ENCODE data around the gene CCDC185. TPM values are rescaled to one million over a fixed set of nuclear protein-coding genes. Genes with fewer than 3 reads are reported as not detected.

Gene CCDC185
- total RNA-seq, 1 donor from 2014 or later: not detected

DNA sequence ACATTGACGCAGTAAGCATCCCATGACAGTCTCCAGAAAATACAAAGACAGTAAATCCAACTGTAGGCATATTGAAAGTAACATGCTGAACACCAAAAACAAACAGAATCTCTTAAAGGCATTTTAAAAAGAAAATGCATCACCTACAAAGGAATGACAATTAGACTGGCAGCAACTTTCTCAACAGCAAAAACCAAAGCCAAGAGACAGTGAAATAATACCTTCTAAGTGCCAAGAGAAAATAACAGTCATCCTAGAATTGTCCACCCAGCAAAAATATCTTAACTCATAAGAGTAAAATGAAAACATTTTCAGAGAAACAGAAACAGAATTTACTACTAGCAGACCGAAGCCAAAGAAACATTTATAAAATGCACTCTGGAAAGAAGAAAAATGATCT is 20.0 kb downstream of the CCDC185 start:
- Mint-ChIP-seq H3K4me1 (ENCODE audit: unreplicated experiment) (no peaks in the 10 kb centered on the region), H3K4me3 (ENCODE audit: unreplicated experiment) (no peak overlapping the region), H3K27ac (ENCODE audit: unreplicated experiment) (no peak overlapping the region), H3K9me3 (ENCODE audit: unreplicated experiment) (no peaks in the 10 kb centered on the region), H3K36me3 (ENCODE audit: unreplicated experiment) (no peaks in the 10 kb centered on the region), H3K27me3 (ENCODE audit: unreplicated experiment) (no peaks in the 10 kb centered on the region)
- DNase-seq (ENCODE audit: extremely low spot score, unreplicated experiment): no peak
- TF ChIP-seq CTCF (IDR thresholded peaks at IDR 0.05): no peak

GRCh38 chr1:223417444-223417843 is 24.2 kb downstream of the CCDC185 start:
- TF ChIP-seq CTCF (IDR thresholded peaks at IDR 0.05): no peak
- Mint-ChIP-seq H3K36me3 (ENCODE audit: unreplicated experiment) (no peaks in the 10 kb centered on the region), H3K27ac (ENCODE audit: unreplicated experiment) (no peak overlapping the region), H3K4me3 (ENCODE audit: unreplicated experiment) (no peak overlapping the region), H3K9me3 (ENCODE audit: unreplicated experiment) (no peaks in the 10 kb centered on the region), H3K4me1 (ENCODE audit: unreplicated experiment) (no peaks in the 10 kb centered on the region), H3K27me3 (ENCODE audit: unreplicated experiment) (no peaks in the 10 kb centered on the region)
- no peak for DNase-seq (ENCODE audit: extremely low spot score, unreplicated experiment)

- no peak for TF ChIP-seq CTCF (IDR thresholded peaks at IDR 0.05)
- H3K36me3 Mint-ChIP-seq (ENCODE audit: unreplicated experiment): no peaks in the 10 kb centered on the region
- no peaks in the 10 kb centered on the region for H3K27me3 Mint-ChIP-seq (ENCODE audit: unreplicated experiment)
- H3K9me3 Mint-ChIP-seq (ENCODE audit: unreplicated experiment): no peaks in the 10 kb centered on the region
- no peak for DNase-seq (ENCODE audit: extremely low spot score, unreplicated experiment)
- H3K4me1 Mint-ChIP-seq (ENCODE audit: unreplicated experiment): no peaks in the 10 kb centered on the region
- H3K27ac Mint-ChIP-seq (ENCODE audit: unreplicated experiment): no peak overlapping the region
- no peak overlapping the region for H3K4me3 Mint-ChIP-seq (ENCODE audit: unreplicated experiment)
Measured at GRCh38 chr1:223417903-223418663, 24.9 kb downstream of the CCDC185 start.

DNA sequence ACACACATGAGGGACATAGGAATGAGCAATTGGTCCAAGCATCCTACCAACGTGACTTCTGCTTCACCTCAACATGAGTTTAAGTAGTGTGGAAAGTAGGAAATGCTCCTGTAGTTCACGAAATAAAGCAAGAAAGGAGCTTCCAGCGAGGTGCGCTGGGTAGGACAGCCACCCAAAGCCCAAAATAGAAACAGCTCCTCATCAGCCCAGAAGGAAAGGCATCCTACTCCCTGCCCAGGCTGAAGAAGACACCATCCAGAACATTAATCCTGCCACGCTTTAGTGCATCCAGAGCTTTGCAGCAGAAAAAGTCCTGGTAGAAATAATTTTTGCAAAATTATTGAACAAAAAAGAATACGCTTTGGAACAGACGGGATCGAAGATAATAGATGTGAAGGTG is 25.9 kb downstream of the CCDC185 start:
- DNase-seq (ENCODE audit: extremely low spot score, unreplicated experiment): no peak
- Mint-ChIP-seq H3K36me3 (ENCODE audit: unreplicated experiment) (no peaks in the 10 kb centered on the region), H3K4me3 (ENCODE audit: unreplicated experiment) (no peak overlapping the region), H3K9me3 (ENCODE audit: unreplicated experiment) (no peaks in the 10 kb centered on the region), H3K27ac (ENCODE audit: unreplicated experiment) (no peak overlapping the region), H3K27me3 (ENCODE audit: unreplicated experiment) (no peaks in the 10 kb centered on the region), H3K4me1 (ENCODE audit: unreplicated experiment) (no peaks in the 10 kb centered on the region)
- TF ChIP-seq CTCF (IDR thresholded peaks at IDR 0.05): no peak

GRCh38 chr1:223419561-223419960 is 26.3 kb downstream of the CCDC185 start:
- H3K27me3 Mint-ChIP-seq (ENCODE audit: unreplicated experiment): no peaks in the 10 kb centered on the region
- no peak for TF ChIP-seq CTCF (IDR thresholded peaks at IDR 0.05)
- no peak overlapping the region for H3K4me3 Mint-ChIP-seq (ENCODE audit: unreplicated experiment)
- no peak for DNase-seq (ENCODE audit: extremely low spot score, unreplicated experiment)
- H3K4me1 Mint-ChIP-seq (ENCODE audit: unreplicated experiment): no peaks in the 10 kb centered on the region
- no peak overlapping the region for H3K27ac Mint-ChIP-seq (ENCODE audit: unreplicated experiment)
- no peaks in the 10 kb centered on the region for H3K36me3 Mint-ChIP-seq (ENCODE audit: unreplicated experiment)
- no peaks in the 10 kb centered on the region for H3K9me3 Mint-ChIP-seq (ENCODE audit: unreplicated experiment)

Measured in osteocyte (in vitro differentiated cells).